Activated CD4-positive, alpha-beta T cell treated with anti-CD3 and anti-CD28 coated beads, Interleukin-2, Interleukin-6, amounts not matched to agents 100 ng/mL and 50 ng/mL, durations not matched to agents 16 hours and 8 hours (primary cell): ENCODE results near the gene MORC3.
A peak's percentile ranks its signal among the peaks of the same experiment; 100 is the strongest.
"Not testable (repeated sequence)": the region's sequence is repeated elsewhere in the genome, so short reads cannot be mapped to it uniquely, and the experiment has no call there.

Experiments
- DNase-seq: peaks from one replicate; pipeline ENCODE4 v3.0.0-alpha.2; 2020

The MORC3 gene

DNA sequence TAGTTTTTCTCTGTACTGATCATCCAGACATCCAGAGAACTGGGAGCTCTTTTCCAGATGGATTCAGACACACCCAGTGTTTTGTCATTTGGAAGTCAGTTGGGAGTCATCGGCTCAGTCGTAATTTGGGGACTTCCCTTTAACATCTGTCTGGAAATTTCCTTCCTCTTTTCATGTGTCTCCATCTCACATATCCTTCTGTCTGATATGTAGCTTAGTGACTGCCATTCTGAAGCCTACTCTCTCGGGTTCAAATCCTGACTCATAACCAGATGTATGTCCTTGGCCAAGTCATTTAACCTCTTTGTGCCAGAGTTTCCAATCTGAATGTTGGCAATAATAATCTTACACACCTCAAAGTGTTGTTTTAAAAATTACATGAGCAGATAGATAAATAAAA lies 3.0 kb downstream of the MORC3 start:
- DNase-seq = peak; percentile 38

GRCh38 chr21:36325373-36326010 lies 5.5 kb downstream of the MORC3 start:
- DNase-seq = no peak

DNA sequence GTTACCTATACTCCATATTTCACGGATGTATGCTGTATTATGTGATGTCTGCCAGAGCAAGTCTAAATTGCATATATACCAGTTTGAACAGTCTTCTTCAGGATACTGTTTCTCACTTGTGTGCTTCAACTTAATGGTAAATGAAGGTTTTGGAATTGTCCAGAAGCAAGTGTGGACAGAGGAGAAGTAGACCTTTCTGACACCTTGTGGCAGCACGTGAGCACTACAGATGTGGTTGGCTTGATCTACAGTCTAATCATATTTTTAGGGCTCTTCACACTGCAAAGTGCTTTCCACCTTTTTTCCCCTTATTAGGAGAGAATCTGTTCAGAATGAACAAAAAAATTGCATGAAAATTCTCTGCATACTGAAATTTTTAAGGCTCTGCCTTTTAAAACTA lies 10.9 kb downstream of the MORC3 start:
- peak; percentile 54 for DNase-seq

DNA sequence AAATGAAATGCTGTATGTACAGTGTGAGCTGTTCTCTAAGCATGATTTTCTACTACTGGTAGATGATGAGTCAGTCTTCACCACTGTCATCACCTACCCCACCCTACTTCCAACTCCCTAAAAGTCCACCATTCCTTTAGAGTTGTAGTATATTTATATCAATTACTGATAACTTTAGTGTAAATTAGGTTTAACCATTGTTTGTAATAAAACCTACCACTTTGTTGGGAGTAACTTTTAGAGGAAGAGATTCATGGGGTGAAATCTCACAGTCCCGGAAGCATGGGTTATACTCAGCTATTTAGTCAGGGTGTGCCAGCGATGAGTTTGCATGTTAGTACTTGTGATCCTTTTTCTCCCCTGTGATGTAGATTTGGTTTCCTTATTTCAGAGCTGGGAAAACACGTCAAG lies 17.1 kb downstream of the MORC3 start:
- no peak for DNase-seq

GRCh38 chr21:36338975-36339374 lies 19.0 kb downstream of the MORC3 start:
- no peak for DNase-seq

GRCh38 chr21:36342581-36342980 lies 22.6 kb downstream of the MORC3 start:
- DNase-seq = not testable (repeated sequence)

DNA sequence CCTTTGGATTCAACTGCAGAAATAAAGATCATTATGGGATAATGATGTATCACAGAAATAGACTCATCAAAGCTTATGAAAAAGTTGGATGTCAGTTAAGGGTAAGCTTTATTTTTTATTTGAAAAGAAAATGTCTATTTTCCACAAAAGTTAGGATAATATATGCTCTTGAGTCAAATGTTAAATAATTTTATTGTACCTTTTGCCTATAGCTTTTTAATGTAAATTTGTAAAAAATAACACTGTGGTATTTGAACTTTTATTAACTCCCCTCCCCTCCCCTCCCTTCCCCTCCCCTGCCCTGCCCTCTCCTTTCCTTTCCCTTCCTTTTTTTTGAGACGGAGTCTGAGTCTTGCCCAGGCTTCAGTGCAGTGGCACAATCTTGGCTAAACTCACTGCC lies 24.9 kb downstream of the MORC3 start:
- no peak for DNase-seq

- DNase-seq = no peak
Observed at GRCh38 chr21:36347278-36347961, 27.4 kb downstream of the MORC3 start.

- no peak for DNase-seq
Observed at GRCh38 chr21:36347962-36348328, 27.9 kb downstream of the MORC3 start.

GRCh38 chr21:36349315-36349714 lies 29.3 kb downstream of the MORC3 start:
- no peak for DNase-seq

DNA sequence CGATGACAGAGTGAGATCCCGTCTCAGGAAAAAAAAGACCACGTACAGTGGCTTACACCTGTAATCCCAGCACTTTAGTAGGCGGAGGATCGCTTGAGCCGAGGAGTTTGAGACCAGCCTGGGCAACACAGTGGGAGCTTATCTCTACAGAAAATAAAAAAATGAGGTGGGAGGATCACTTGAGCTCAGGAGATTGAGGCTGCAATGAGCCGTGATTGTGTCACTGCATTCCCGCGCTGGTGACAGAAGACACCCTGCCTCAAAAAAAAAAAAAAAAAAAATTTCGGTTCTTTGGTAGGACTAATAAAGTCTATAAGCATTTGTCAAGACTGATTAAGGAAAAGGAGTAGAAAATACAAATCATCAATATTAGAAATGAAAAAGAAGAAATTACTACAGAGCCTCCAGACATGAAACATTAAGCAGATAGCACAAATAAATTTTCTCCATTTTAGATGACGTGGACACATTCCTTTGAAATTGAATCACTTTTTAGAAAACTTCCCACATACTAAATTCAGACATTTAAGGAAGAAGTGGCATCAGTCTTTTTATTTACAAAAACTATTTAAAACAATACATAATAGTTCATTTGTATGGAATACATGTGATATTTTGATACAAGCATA lies 30.4 kb downstream of the MORC3 start:
- no peak for DNase-seq

GRCh38 chr21:36354918-36355680 lies 35.1 kb downstream of the MORC3 start:
- DNase-seq = no peak

- no peak for DNase-seq
Observed at GRCh38 chr21:36355868-36356267, 35.9 kb downstream of the MORC3 start.

DNA sequence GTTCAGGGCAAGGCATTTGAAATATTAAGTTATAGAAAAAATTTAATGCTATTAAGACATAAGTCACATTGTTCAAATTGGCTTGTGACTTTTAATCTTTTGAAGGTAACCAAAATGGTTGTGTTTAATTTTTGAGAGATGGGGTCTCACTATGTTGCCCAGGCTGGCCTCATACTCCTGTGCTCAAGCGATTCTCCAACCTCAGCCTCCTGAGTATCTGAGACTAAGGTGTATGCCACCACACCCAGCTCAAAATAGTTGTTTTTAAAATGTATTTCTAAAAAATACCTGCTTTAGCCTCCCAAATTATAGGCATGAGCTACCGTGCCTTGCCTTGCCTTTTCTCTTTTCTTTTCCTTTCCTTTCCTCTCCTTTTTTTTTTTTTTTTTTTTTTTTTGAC lies 39.2 kb downstream of the MORC3 start:
- no peak for DNase-seq

GRCh38 chr21:36369064-36369685 lies 49.2 kb downstream of the MORC3 start:
- DNase-seq = peak; percentile 50

GRCh38 chr21:36375994-36376393 lies 56.0 kb downstream of the MORC3 start:
- DNase-seq = no peak

DNA sequence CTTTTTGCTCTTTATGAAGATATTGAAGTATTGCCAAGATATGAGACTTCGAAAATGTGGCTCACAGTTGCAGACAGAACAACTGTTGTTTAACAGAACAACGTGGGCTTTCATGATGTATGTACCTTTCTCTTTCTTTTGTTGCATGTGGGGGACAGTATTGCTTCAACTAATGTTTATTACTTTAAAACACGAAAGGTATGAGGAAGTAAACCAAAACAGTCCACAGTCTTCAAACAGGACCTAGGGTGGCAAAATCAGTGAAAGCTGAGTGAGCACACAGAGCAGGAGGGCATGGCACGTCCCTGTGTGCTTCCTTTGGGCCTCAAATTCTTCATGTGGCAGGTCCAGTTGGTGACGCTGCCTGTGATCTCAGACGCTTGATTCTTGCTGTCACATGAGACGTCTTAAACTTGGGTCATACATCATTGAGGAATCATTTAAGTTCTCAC lies 57.4 kb downstream of the MORC3 start:
- no peak for DNase-seq

DNA sequence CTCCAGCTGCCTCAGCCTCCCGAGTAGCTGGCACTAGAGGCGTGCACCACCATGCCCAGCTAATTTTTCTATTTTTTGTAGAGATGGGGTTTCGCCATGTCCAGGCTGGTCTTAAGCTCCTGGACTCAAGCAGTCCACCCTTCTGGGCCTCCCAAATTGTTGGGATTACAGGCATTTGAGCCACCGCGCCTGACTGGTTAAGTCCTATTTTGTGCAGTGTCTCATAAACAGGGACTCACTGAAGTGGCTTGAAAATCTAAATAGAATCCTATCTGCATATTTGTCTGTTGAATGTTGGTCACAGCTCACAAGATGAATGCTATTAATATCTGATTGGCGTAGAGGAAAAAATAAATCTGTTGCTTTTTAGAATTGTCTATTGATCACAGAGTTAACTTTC lies 59.3 kb downstream of the MORC3 start:
- DNase-seq = no peak

GRCh38 chr21:36381841-36382589 lies 62.0 kb downstream of the MORC3 start:
- no peak for DNase-seq

DNA sequence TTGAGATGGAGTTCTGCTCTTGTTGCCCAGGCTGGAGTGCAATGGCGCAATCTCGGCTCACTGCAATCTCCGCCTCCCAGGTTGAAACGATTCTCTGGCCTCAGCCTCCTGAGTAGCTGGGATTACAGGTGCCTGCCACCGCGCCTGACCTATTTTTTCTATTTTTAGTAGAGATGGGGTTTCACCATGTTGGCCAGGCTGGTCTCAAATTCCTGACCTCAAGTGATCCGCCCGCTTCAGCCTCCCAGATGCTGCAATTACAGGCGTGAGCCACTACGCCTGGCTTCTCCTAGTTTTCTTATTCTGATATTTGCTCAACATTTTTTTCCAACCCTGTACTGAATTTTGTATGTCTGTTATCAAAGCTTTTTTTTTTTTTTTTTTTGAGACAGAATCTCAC lies 62.7 kb downstream of the MORC3 start:
- DNase-seq = not testable (repeated sequence)

DNA sequence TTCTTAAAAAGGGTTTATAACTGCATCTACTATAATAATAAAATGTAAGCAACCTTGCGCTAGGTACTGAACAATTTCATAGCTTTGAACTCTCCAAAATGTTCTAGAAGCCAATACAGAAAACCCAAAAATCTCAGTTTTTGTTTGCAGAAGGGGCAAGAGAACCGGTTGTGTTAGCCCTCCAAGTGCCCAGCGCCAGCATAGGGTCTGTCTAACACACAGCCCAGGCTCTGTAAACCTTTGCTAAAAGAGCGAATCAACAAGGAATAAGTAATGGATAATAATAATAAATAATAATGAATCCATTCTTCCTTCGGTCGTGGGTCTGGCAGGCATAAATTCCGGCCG lies 64.9 kb downstream of the MORC3 start:
- DNase-seq = no peak

GRCh38 chr21:36385233-36386030 lies 65.4 kb downstream of the MORC3 start, which contains the start of gene CHAF1B:
CHAF1B (plus strand) TSS chr21:36385392; CDS start chr21:36386137, 745 bp downstream.
- peak; percentile 91 for DNase-seq
